Nephron progenitor cell (in vitro differentiated cells): ENCODE data around the gene TRAM2.
A peak's percentile ranks its signal among the peaks of the same experiment; 100 is the strongest.

Experiments used
- DNase-seq: peaks from one replicate; pipeline ENCODE4 v3.0.0; 2021
- H3K27ac Mint-ChIP-seq: 2 replicates; pipeline ENCODE4 v1.8.0; 2021; ENCODE audit warnings: mild to moderate bottlenecking, moderate library complexity, mixed read lengths
- H3K27me3 Mint-ChIP-seq: 2 replicates; pipeline ENCODE4 v1.8.0; 2021; ENCODE audit warnings: mild to moderate bottlenecking, low read depth, mixed read lengths; ENCODE audit not compliant: poor library complexity
- H3K36me3 Mint-ChIP-seq: 2 replicates; pipeline ENCODE4 v1.8.0; 2021; ENCODE audit warnings: low read depth, mixed read lengths
- H3K4me1 Mint-ChIP-seq: 2 replicates; pipeline ENCODE4 v1.8.0; 2021; ENCODE audit warnings: mixed read lengths
- H3K4me3 Mint-ChIP-seq: 2 replicates; pipeline ENCODE4 v1.8.0; 2021; ENCODE audit warnings: mild to moderate bottlenecking, moderate library complexity, mixed read lengths
- H3K9me3 Mint-ChIP-seq: 2 replicates; pipeline ENCODE4 v1.8.0; 2021; ENCODE audit warnings: mild to moderate bottlenecking, moderate library complexity, mixed read lengths
- TF ChIP-seq, protein P1 (sequence below): fragments of 200-600 bp; sonication (generic); IDR thresholded peaks from 2 replicates; pipeline ENCODE4 v1.5.0; 2021; ENCODE audit warnings: antibody characterized with exemption

The TRAM2 gene

DNA sequence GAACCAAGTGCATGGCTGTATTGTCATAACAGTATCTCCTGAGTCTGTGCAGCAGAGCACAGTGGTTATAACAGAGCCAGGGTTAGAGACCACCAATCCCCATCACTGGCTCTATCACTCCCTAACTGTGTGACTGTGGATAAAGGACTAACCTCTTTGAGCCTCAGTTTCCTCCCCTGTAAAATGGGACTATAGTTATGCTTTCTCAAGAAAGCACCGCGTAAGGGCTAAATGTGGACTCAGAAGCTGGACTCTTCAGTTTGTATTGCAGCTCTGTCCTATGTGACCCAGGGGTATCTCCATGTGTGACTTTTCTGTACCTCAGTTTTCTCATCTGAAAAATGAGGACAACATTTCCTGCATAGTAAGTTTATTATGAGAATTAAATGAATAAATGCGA, 59.9 kb downstream of the TRAM2 start:
- no peak for DNase-seq
- H3K27me3 Mint-ChIP-seq = no peaks in the 10 kb centered on the region
- no peaks in the 10 kb centered on the region for H3K9me3 Mint-ChIP-seq
- H3K36me3 Mint-ChIP-seq = peaks cover 45% of the 10 kb centered on the region
- no peak overlapping the region for H3K27ac Mint-ChIP-seq
- no peak overlapping the region for H3K4me3 Mint-ChIP-seq
- peaks cover 53% of the 10 kb centered on the region for H3K4me1 Mint-ChIP-seq
- TF ChIP-seq, protein P1, sequence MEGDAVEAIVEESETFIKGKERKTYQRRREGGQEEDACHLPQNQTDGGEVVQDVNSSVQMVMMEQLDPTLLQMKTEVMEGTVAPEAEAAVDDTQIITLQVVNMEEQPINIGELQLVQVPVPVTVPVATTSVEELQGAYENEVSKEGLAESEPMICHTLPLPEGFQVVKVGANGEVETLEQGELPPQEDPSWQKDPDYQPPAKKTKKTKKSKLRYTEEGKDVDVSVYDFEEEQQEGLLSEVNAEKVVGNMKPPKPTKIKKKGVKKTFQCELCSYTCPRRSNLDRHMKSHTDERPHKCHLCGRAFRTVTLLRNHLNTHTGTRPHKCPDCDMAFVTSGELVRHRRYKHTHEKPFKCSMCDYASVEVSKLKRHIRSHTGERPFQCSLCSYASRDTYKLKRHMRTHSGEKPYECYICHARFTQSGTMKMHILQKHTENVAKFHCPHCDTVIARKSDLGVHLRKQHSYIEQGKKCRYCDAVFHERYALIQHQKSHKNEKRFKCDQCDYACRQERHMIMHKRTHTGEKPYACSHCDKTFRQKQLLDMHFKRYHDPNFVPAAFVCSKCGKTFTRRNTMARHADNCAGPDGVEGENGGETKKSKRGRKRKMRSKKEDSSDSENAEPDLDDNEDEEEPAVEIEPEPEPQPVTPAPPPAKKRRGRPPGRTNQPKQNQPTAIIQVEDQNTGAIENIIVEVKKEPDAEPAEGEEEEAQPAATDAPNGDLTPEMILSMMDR = no peak

DNA sequence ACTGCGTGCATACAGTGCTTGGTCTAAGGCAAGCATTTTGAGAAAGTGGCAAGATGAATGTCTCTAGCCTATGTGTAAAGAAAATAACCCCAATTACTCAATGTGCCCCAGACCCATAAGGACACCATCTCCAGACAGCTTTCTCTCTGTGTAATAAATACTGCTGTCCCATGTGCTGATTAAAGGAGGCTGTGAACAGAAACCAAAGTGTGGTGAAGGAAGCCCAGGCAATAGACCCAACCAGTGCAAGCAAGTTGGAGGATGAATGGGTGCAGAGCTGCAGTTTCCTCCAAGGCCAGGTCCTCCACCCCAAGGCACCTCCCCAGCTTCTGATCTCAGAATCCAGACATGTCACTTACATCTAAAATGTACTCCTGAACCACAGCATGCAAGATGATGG, 60.6 kb downstream of the TRAM2 start:
- H3K4me1 Mint-ChIP-seq = peaks cover 55% of the 10 kb centered on the region
- peaks cover 49% of the 10 kb centered on the region for H3K36me3 Mint-ChIP-seq
- TF ChIP-seq, protein P1 = no peak
- no peaks in the 10 kb centered on the region for H3K9me3 Mint-ChIP-seq
- no peak for DNase-seq
- no peak overlapping the region for H3K4me3 Mint-ChIP-seq
- H3K27ac Mint-ChIP-seq = no peak overlapping the region
- H3K27me3 Mint-ChIP-seq = no peaks in the 10 kb centered on the region

DNA sequence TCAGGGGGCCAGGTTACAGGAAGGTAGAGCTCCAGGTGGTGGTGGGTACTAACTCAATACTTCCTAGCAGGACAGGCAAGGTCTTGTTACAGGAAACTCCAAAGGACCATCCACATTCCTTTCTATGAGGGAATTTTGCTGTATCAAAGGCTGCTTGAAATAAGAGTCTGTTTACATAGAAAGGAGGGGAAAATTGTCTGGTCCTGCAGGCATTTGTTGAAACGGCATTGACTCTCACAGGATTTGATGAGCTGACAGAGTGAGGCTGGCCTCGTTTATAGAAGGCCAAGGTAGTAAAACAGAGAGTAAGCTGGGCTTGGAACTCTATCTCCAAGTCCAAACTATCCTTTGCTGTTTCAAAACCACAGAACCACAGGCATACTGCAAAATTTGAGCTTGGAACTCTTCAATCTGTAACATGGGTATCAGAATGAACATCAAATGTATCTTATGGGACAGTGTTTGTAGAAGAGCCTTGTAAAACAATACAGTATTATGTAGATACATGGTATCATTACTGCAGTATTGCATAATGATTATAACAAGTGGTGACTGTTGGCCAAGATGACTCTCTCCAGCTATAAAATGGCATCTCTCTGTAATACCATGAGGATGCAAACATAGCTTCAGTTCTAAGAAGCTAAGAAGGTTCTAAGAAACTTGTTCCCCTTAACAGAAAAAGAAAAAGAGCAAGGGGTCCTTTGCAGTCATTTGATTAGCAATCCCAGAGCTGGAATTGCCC, 61.5 kb downstream of the TRAM2 start:
- TF ChIP-seq, protein P1 = no peak
- peak overlapping the region; percentile 21 for H3K27ac Mint-ChIP-seq
- no peak for DNase-seq
- no peaks in the 10 kb centered on the region for H3K27me3 Mint-ChIP-seq
- H3K4me1 Mint-ChIP-seq = peaks cover 55% of the 10 kb centered on the region
- peaks cover 51% of the 10 kb centered on the region for H3K36me3 Mint-ChIP-seq
- H3K4me3 Mint-ChIP-seq = no peak overlapping the region
- no peaks in the 10 kb centered on the region for H3K9me3 Mint-ChIP-seq

DNA sequence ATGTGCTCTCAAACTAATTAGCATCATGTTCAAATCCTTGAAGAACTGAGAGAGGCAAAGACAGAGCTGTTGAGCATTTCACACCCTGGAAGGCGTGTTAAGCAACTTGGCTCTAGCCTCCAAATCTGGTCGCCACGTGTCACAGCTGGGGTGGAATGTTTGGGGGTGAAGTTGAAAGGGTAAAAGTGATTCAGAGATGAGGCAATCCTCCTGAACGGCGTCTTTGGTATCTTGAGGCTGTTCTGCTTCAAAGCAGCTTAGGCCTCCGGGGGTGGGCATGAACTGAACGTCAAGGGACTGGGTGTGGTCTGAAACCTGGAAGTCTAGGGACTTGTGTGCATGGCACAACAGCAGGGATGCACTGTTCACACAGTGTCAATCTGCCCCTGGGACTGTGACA, 62.3 kb downstream of the TRAM2 start:
- Mint-ChIP-seq H3K27me3 (no peaks in the 10 kb centered on the region), H3K36me3 (peaks cover 51% of the 10 kb centered on the region), H3K4me1 (peaks cover 55% of the 10 kb centered on the region), H3K9me3 (no peaks in the 10 kb centered on the region), H3K4me3 (no peak overlapping the region), H3K27ac (peak overlapping the region; percentile 21)
- TF ChIP-seq, protein P1 = no peak
- DNase-seq = no peak

DNA sequence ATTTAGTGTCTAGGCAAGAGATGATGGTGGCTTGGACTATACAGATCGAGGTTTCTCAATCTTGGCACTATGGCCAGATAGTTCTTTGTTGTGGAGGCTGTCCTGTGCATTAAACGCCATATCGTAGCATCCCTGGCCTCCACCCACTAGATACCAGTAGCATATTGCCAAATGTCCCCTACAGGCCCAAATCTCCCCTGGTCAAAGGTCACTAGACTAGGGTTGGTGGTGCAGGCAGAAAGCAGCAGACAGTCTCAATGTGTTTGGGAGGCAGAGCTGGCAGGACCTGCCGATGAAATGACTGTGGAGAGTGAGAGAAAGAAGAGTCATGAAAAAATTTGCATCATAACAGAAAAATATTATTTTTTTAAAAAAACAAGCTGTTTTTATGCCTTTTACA, 63.0 kb downstream of the TRAM2 start:
- Mint-ChIP-seq H3K4me3 (no peak overlapping the region), H3K27ac (peak overlapping the region; percentile 81), H3K27me3 (no peaks in the 10 kb centered on the region), H3K4me1 (peaks cover 55% of the 10 kb centered on the region), H3K36me3 (peaks cover 51% of the 10 kb centered on the region), H3K9me3 (no peaks in the 10 kb centered on the region)
- no peak for DNase-seq
- TF ChIP-seq, protein P1 = no peak

DNA sequence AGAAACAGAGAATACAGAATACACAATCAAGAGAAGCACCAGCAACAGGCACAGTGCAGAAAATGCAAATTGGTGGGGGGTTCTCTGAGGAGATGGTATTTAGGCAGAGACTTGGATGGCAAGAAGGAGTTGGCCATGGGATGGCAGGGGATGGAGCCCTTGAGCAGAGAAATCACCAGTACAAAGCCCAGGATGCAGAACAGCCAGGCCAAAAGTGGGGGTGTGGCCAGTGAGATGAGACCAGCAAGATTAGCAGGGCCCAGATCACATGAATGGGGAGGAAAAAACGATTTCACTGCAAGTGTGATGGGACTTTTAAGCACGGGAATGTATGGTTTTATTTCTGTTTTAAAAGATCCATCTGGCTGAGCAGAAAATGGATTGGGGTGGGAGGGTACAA, 63.4 kb downstream of the TRAM2 start:
- peak overlapping the region; percentile 81 for H3K27ac Mint-ChIP-seq
- peaks cover 53% of the 10 kb centered on the region for H3K4me1 Mint-ChIP-seq
- H3K4me3 Mint-ChIP-seq = no peak overlapping the region
- peaks cover 52% of the 10 kb centered on the region for H3K36me3 Mint-ChIP-seq
- H3K9me3 Mint-ChIP-seq = no peaks in the 10 kb centered on the region
- TF ChIP-seq, protein P1 = no peak
- no peaks in the 10 kb centered on the region for H3K27me3 Mint-ChIP-seq
- DNase-seq = no peak
